Spinal cord (tissue), 10 donors: ENCODE results near the gene NEURL3. TPM values are rescaled to one million over a fixed set of nuclear protein-coding genes. Genes with fewer than 3 reads are reported as not detected.
A peak's percentile ranks its signal among the peaks of the same experiment; 100 is the strongest.

Experiments used
- DNase-seq, 6 donors: peaks; one replicate each; pipeline versions ENCODE4 v3.0.0 to v3.0.0-alpha.2; 2013 to 2015; ENCODE audit warnings: low spot score in 6 of 6, low read depth in 4 of 6
- H3K27ac ChIP-seq: one replicate; pipeline ENCODE4 v1.5.1; 2013; ENCODE audit warnings: low read depth, low read length, control low read depth
- H3K27me3 ChIP-seq: one replicate; pipeline ENCODE4 v1.6.1; 2013; ENCODE audit warnings: low read length; ENCODE audit not compliant: control insufficient read depth, insufficient read depth
- H3K36me3 ChIP-seq: one replicate; pipeline ENCODE4 v1.6.1; 2013; ENCODE audit warnings: low read length; ENCODE audit not compliant: control insufficient read depth, insufficient read depth
- H3K4me1 ChIP-seq: one replicate; pipeline ENCODE4 v1.6.1; 2013; ENCODE audit warnings: low read length; ENCODE audit not compliant: control insufficient read depth, insufficient read depth
- H3K4me3 ChIP-seq: one replicate; pipeline ENCODE4 v1.5.1; 2013; ENCODE audit warnings: low read depth, low read length, control low read depth
- H3K9me3 ChIP-seq: one replicate; pipeline ENCODE4 v1.6.1; 2013; ENCODE audit warnings: low read length; ENCODE audit not compliant: control insufficient read depth, insufficient read depth
- WGBS: methylation state at CpG from one replicate; pipeline ENCODE4 v1.1.5; 2013; ENCODE audit warnings: missing lambda C conversion rate; ENCODE audit not compliant: insufficient coverage; 5-methylcytosine and 5-hydroxymethylcytosine counted together
- polyA plus RNA-seq, 2 donors: library from polyadenylated mRNA; unstranded; fragments of 120-200 nt; gene quantifications; one replicate each; pipeline ENCODE4 v1.2.1, GENCODE V29; 2013; ENCODE audit not compliant: insufficient read length in 2 of 2
- total RNA-seq, 2 donors: library from RNA; depleted of rRNA in 1 of 2; stranded (reverse); fragments of 120-200 nt in 1 of 2; fragments of >200 nt in 1 of 2; gene quantifications; one replicate each; pipeline versions ENCODE4 v1.2.3 to v1.2.4, GENCODE V29; 2013 to 2014
- donor health status: healthy.

Gene NEURL3
- total and polyA plus RNA-seq, 4 donors: 0.28 to 0.74 (median 0.43) TPM

- no peaks in the 10 kb centered on the region for H3K9me3 ChIP-seq
- DNase-seq: peak in 3 of 6 donors; percentile 50 to 92 (median 90)
- H3K4me3 ChIP-seq: no peak overlapping the region
- H3K4me1 ChIP-seq: peaks cover 24% of the 10 kb centered on the region
- H3K27ac ChIP-seq: no peak overlapping the region
- WGBS: 25% methylated on average over 19 of the region's 32 CpGs
- H3K36me3 ChIP-seq: no peaks in the 10 kb centered on the region
- no peaks in the 10 kb centered on the region for H3K27me3 ChIP-seq
Measured at GRCh38 chr2:96509114-96509846, 4.1 kb upstream of the NEURL3 start.

DNA sequence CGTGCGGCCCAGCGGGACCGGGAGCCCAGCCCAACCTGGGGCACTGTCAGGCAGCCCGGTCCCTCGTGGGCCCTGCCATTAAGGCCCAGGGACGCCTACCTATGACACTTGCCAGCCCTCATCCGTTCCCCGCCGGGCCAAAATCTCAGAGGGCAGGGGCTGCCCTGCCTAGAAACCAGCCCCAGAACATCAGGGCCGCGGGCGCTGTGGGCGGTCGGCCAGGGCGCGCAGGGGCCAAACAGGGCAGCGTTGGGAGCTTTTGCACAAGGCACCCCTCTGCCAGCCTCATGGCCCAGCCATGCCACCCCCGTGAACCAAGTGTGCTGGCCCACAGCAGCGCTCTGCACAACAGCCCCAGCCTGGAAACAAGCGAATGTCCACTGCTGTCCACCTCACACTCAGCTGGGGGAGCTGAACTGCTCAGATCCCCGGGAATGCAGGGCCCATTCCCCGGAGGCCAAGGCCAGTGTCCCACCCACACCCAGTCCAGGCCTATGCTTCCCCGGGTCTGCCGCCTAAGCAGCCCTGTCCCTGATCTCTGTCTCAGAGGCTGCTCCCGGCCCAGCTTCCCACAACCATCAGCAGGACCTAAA, 3.5 kb upstream of the NEURL3 start:
- Histone ChIP-seq H3K4me1 (peaks cover 24% of the 10 kb centered on the region), H3K4me3 (no peak overlapping the region), H3K27me3 (no peaks in the 10 kb centered on the region), H3K36me3 (no peaks in the 10 kb centered on the region), H3K9me3 (no peaks in the 10 kb centered on the region), H3K27ac (no peak overlapping the region)
- WGBS: 67% methylated on average over 23 of the region's 26 CpGs
- DNase-seq: no peak

DNA sequence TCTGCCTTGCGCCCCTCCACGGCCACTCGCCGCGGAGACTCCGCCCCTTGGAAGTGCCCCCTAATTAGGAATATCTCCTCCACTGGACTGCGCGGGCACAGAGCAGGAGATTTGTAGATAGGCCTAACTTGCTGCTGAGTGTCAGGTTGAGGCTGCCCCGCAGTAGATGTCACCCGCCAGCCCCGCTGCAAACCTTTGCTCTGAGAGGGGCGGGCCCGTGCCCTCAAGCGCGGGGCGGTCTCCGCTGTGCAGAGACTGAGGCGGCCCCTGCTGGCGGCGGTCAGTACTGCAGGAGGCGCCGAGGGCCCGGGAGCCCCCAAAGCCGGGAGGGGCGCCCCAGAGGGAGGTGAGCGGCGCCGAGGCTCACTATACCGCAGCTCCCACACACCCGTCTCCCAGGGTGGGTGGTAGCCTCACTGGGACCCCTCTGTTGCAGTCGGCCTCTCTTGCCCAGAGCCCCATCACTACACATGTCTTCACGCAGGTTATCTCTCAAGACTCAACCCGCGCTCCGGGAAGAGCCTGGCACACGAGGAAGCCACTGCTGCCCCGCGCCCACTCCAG, 2.9 kb upstream of the NEURL3 start:
- no peak overlapping the region for H3K27ac ChIP-seq
- 4% methylated on average over 30 of the region's 38 CpGs for WGBS
- DNase-seq: peak in 2 of 6 donors; percentile 69 to 82

GRCh38 chr2:96506907-96507240, 1.7 kb upstream of the NEURL3 start:
- H3K9me3 ChIP-seq: no peaks in the 10 kb centered on the region
- no peak for DNase-seq

More for the DNA sequence above, 2.9 kb upstream of the NEURL3 start:
- Histone ChIP-seq H3K4me3 (peak overlapping the region; percentile 34), H3K36me3 (no peaks in the 10 kb centered on the region), H3K4me1 (peaks cover 24% of the 10 kb centered on the region), H3K27me3 (no peaks in the 10 kb centered on the region), H3K9me3 (no peaks in the 10 kb centered on the region)

GRCh38 chr2:96506016-96506906, 1.1 kb upstream of the NEURL3 start:
- WGBS: 93% methylated on average over 3 of the region's 8 CpGs

More at GRCh38 chr2:96506907-96507240, 1.7 kb upstream of the NEURL3 start:
- WGBS: 95% methylated on average over 4 of the region's 7 CpGs
- no peaks in the 10 kb centered on the region for H3K36me3 ChIP-seq
- H3K27me3 ChIP-seq: peaks cover under 1% of the 10 kb centered on the region
- H3K4me1 ChIP-seq: peaks cover 35% of the 10 kb centered on the region
- no peak overlapping the region for H3K4me3 ChIP-seq
- no peak overlapping the region for H3K27ac ChIP-seq

GRCh38 chr2:96503637-96504243, 1.4 kb downstream of the NEURL3 start:
- peaks cover 26% of the 10 kb centered on the region for H3K27me3 ChIP-seq
- no peaks in the 10 kb centered on the region for H3K36me3 ChIP-seq
- H3K27ac ChIP-seq: no peak overlapping the region
- WGBS: 86% methylated on average over 11 of the region's 12 CpGs
- no peaks in the 10 kb centered on the region for H3K9me3 ChIP-seq
- H3K4me3 ChIP-seq: no peak overlapping the region
- no peak for DNase-seq
- H3K4me1 ChIP-seq: peaks cover 32% of the 10 kb centered on the region

More at GRCh38 chr2:96506016-96506906, 1.1 kb upstream of the NEURL3 start:
- Histone ChIP-seq H3K27me3 (peaks cover 6% of the 10 kb centered on the region), H3K4me1 (peaks cover 41% of the 10 kb centered on the region), H3K9me3 (no peaks in the 10 kb centered on the region), H3K27ac (no peak overlapping the region), H3K36me3 (no peaks in the 10 kb centered on the region), H3K4me3 (no peak overlapping the region)
- DNase-seq: no peak

GRCh38 chr2:96502891-96503636, 2.1 kb downstream of the NEURL3 start:
- DNase-seq: no peak
- Histone ChIP-seq H3K27ac (no peak overlapping the region), H3K9me3 (no peaks in the 10 kb centered on the region), H3K4me1 (peaks cover 26% of the 10 kb centered on the region), H3K36me3 (no peaks in the 10 kb centered on the region), H3K27me3 (peaks cover 26% of the 10 kb centered on the region), H3K4me3 (no peak overlapping the region)
- 86% methylated on average over 10 of the region's 13 CpGs for WGBS

DNA sequence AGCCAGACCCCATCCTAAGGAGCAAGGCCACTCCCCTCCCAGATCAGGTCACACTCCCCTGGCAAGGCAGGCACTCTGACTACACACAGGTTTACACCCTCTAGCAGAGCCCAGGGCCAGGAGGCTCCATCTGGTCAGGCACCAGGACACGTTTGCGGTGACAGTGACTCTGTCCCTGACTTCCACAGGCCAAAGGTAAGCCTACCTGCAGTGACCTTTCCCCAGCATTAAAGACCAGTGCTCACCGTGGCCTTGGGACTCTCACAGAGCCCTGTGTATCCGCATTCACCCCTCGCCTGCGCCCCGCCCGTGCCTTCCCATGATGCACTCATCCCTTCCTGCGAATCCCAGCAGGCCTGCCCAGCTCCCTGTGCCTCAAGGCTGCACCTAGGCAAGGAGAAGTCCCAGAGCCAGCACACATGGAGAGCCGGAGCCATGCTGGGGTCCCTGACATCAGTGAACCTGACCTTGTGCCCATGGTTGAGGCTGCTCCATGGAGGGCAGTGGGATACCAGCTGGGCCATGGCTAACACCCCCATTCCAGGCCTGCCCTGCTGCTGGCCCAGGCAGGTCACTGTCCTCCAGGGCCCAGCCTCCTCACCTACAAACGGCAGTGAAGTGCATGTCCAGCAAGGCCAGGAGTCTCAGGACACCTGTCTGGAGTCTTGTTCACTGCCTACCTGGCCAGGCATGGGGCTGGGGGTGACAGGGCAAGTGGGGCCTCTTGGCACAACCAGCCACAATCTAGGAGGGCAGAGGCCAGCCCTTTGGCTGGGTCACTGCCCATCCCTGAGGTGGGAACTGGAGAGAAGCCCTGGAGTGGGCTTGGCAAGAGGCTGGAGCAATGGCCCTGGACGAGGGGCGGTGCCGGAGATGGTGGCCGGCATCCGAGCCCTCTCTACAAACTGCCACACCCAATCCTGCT, 3.0 kb downstream of the NEURL3 start:
- WGBS: 83% methylated on average over 16 of the region's 16 CpGs
- H3K27ac ChIP-seq: no peak overlapping the region
- peaks cover 26% of the 10 kb centered on the region for H3K27me3 ChIP-seq
- no peak for DNase-seq
- H3K36me3 ChIP-seq: no peaks in the 10 kb centered on the region
- peaks cover 23% of the 10 kb centered on the region for H3K4me1 ChIP-seq
- no peaks in the 10 kb centered on the region for H3K9me3 ChIP-seq
- no peak overlapping the region for H3K4me3 ChIP-seq
